WTC11 (cell line): Measurements from ENCODE around the gene REEP6. TPM values are rescaled to one million over a fixed set of nuclear protein-coding genes. Genes with fewer than 3 reads are reported as not detected.

Source experiments
- ATAC-seq: fragments of 200-7000 bp; cut with Tn5 transposase; 2 replicates; pipeline ENCODE4 v1.10.0; 2021; ENCODE audit warnings: mild to moderate bottlenecking, moderate library complexity
- CTCF ChIA-PET: fragments of 300-600 bp; sonication (Branson Sonifier 250); formaldehyde crosslinking; loops from one replicate; lab custom pipeline; 2021; ENCODE audit warnings: antibody characterized with exemption; lab: Charles Lee
- POLR2A ChIA-PET: fragments of 350-600 bp; sonication (Branson Sonifier 250); formaldehyde crosslinking; loops from one replicate; lab custom pipeline; 2021; ENCODE audit warnings: antibody characterized with exemption; lab: Charles Lee
- DNase-seq: peaks from one replicate; pipeline ENCODE4 v3.0.0; 2021; ENCODE audit warnings: low spot score
- H3K27ac Mint-ChIP-seq: 2 replicates; pipeline ENCODE4 v1.8.0; 2021; ENCODE audit warnings: mixed read lengths
- H3K27me3 Mint-ChIP-seq: 2 replicates; pipeline ENCODE4 v1.8.0; 2021; ENCODE audit warnings: low read depth, mild to moderate bottlenecking, moderate library complexity, mixed read lengths
- H3K36me3 Mint-ChIP-seq: 2 replicates; pipeline ENCODE4 v1.8.0; 2021; ENCODE audit warnings: mixed read lengths
- H3K4me1 Mint-ChIP-seq: 2 replicates; pipeline ENCODE4 v1.8.0; 2022; ENCODE audit warnings: mixed read lengths
- H3K4me3 Mint-ChIP-seq: 2 replicates; pipeline ENCODE4 v1.8.0; 2021; ENCODE audit warnings: mild to moderate bottlenecking, moderate library complexity, mixed read lengths
- H3K9me3 Mint-ChIP-seq: 2 replicates; pipeline ENCODE4 v1.8.0; 2021; ENCODE audit warnings: mixed read lengths
- ATF3 ChIP-seq: sonication (generic); formaldehyde crosslinking; conservative IDR thresholded peaks from 2 replicates; pipeline ENCODE4 v1.8.1; 2022; ENCODE audit warnings: mild to moderate bottlenecking, missing genetic modification reagents
- FOXP1 ChIP-seq: sonication (generic); formaldehyde crosslinking; IDR thresholded peaks from 2 replicates; pipeline ENCODE4 v1.8.0; 2022; ENCODE audit warnings: missing genetic modification reagents, mild to moderate bottlenecking, moderate library complexity, borderline replicate concordance
- IRF2 ChIP-seq: sonication (generic); formaldehyde crosslinking; IDR thresholded peaks from 2 replicates; pipeline ENCODE4 v1.8.0; 2022; ENCODE audit warnings: low read depth, missing genetic modification reagents, borderline replicate concordance
- MYBL2 ChIP-seq: sonication (generic); formaldehyde crosslinking; IDR thresholded peaks from 2 replicates; pipeline ENCODE4 v1.8.1; 2023; ENCODE audit warnings: mild to moderate bottlenecking, moderate library complexity, missing genetic modification reagents
- NFATC4 ChIP-seq: fragments of 250-450 bp; sonication (Bioruptor Pico); IDR thresholded peaks from 2 replicates; pipeline ENCODE4 v1.9.0; 2021; ENCODE audit warnings: mild to moderate bottlenecking
- NR2C2 ChIP-seq: sonication (generic); formaldehyde crosslinking; IDR thresholded peaks from 2 replicates; pipeline ENCODE4 v1.8.0; 2022; ENCODE audit warnings: mild to moderate bottlenecking, missing genetic modification reagents
- SP1 ChIP-seq: sonication (generic); formaldehyde crosslinking; conservative IDR thresholded peaks from 2 replicates; pipeline ENCODE4 v1.8.1; 2022; ENCODE audit warnings: missing genetic modification reagents
- TCF7 ChIP-seq: sonication (generic); formaldehyde crosslinking; IDR thresholded peaks from 2 replicates; pipeline ENCODE4 v1.8.0; 2022; ENCODE audit warnings: mild to moderate bottlenecking, low read depth, missing genetic modification reagents, moderate library complexity
- TEAD1 ChIP-seq: sonication (generic); formaldehyde crosslinking; IDR thresholded peaks from 2 replicates; pipeline ENCODE4 v1.8.0; 2022; ENCODE audit warnings: mild to moderate bottlenecking, missing genetic modification reagents
- ZNF232 ChIP-seq: sonication (generic); formaldehyde crosslinking; IDR thresholded peaks from 2 replicates; pipeline ENCODE4 v1.8.0; 2022; ENCODE audit warnings: mild to moderate bottlenecking, missing genetic modification reagents
- ZNF263 ChIP-seq: sonication (generic); formaldehyde crosslinking; IDR thresholded peaks from 2 replicates; pipeline ENCODE4 v1.8.1; 2022; ENCODE audit warnings: low read depth, mild to moderate bottlenecking, moderate library complexity, missing genetic modification reagents
- total RNA-seq: library from RNA; stranded (reverse); gene quantifications from 3 replicates; pipeline ENCODE4 v1.2.3, GENCODE V29; 2021
- TF ChIP-seq, protein P1 (sequence below): fragments of 250-450 bp; sonication (Bioruptor Pico); conservative IDR thresholded peaks from 2 replicates; pipeline ENCODE4 v1.9.0; 2021; ENCODE audit warnings: mild to moderate bottlenecking

The REEP6 gene
- total RNA-seq, 1 experiment from 2014 or later, result 17.0 TPM

- TF ChIP-seq ZNF263, result no peak
Measured at GRCh38 chr19:1471010-1471514, 19.9 kb upstream of the REEP6 start (continued).

DNA sequence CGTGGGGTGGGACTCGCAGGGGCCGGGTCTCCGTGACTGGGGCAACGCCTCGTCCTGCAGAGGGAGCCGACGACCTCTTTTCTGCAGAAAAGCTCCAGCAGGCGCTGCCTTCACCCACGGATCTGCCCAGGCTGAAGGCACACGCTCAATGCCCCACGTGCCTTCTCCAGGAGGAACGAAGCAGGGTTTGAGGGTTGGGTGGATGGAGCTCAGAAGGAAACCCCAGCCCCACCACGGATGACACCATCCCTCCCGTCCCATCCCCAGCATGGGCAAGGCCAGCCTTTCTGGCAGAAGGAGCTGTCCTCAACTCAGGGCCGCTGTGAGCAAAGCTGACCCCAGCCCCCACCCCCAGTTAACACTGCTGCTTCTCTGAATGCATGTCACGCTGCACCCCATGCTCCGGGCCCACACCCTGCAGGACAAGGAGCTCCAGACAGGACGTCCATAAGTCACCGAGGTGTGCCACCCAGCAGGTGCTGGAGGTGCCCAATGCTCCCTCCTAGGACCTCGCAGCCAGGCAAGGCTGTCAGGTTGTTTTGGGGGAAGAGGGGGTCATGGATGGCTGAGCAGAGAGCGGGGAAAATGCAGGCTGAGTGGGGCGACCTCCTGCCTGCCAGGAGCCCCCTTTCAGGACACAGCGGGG lies 19.3 kb upstream of the REEP6 start:
- H3K27me3 Mint-ChIP-seq, result peaks cover 51% of the 10 kb centered on the region
- H3K36me3 Mint-ChIP-seq, result no peaks in the 10 kb centered on the region
- CTCF ChIA-PET, result interaction anchor here (0.6 to 3.2 kb wide), 19 partner anchors 13 to 961 kb away, joined by 3 to 19 read pairs (median 3); partner anchors contain the start of gene REEP6
- H3K4me1 Mint-ChIP-seq, result peaks cover 5% of the 10 kb centered on the region; the same call in 1 of the 2 replicates
- no peaks in the 10 kb centered on the region for H3K9me3 Mint-ChIP-seq
- peak; percentile 37; the same call in 1 of the 2 replicates for TF ChIP-seq TCF7 (CRISPR knock-in tag)
- TF ChIP-seq, protein P1, sequence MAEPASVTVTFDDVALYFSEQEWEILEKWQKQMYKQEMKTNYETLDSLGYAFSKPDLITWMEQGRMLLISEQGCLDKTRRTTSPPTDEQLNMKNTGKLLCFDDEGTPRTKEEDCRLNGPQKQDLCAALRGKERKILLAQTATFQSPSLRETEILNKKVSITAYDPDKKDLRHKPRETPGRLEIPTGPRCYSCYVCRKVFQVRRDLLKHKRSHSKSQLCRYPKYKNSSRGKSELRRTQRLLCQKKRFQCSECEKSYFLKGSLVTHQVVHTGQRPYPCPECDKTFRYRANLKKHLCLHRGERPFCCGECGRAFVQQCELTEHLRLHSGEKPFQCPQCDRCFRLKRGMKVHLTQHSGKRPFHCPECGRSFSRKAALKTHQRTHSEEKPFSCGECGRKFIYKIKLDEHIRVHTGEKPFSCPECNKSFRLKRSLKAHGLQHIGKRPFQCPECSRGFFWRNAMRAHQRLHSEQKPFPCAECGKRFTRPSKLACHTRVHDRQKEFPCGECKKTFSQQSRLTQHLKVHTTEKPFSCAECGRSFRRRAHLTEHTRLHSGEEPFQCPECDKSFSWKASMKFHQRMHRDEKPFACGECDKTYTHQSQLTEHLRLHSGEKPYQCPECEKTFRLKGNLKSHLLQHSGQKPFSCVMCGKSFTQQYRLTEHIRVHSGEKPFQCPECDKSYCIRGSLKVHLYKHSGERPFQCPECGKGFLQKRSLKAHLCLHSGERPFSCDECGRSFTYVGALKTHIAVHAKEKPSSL, result no peak
- POLR2A ChIA-PET, result interaction anchor here (0.6 to 0.9 kb wide), 3 partner anchors 16 to 203 kb away, joined by 3 read pairs; partner anchors contain the start of gene CIRBP
- H3K4me3 Mint-ChIP-seq, result no peak overlapping the region
- DNase-seq, result no peak
- no peak overlapping the region for H3K27ac Mint-ChIP-seq
- ATAC-seq, result no peak

DNA sequence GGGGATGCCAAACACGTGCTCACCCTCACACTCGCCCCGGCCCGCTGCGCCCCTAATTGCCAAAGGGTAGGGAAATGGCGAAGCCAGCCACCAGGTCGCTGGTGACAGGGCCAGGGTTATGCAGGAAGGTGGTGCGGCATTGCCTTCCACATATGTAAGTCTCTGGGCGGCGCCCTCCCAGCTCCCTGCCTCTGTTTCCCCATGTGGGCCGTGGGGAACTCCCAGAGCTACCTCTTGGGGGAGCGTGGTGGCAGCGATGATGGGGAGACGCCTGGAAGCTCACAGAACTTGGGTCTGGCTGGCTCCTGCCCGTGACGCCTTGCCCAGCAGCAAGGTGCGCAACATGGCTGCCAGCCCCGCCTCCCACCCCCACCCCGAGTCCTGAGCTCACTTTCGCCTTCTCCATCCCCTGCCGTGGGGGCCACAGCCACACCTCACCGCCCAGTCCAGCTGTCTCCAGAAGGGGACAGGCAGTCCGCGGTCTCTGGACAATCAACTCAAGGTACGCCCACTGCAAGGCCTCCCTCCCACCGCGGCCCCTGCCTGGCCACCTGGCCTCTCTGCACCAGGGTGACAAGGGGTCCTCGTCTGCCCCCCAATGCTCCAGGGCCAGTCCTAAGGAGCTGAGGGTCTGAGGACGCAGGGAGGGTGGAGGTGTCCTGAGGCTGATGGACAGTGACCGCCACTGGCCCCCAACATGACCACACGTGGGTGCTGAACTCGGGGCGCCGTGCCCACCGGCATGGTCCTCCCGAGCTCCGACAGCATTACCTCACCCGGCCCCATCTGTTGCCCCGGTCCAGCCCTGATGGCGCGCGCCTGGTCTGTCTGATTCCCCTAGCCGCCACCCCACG lies 18.5 kb upstream of the REEP6 start:
- Mint-ChIP-seq H3K36me3 (peaks cover 4% of the 10 kb centered on the region), H3K27me3 (peaks cover 44% of the 10 kb centered on the region), H3K4me1 (peaks cover 5% of the 10 kb centered on the region; the same call in 1 of the 2 replicates), H3K27ac (no peak overlapping the region), H3K9me3 (no peaks in the 10 kb centered on the region), H3K4me3 (no peak overlapping the region)
- peak; percentile 10 for DNase-seq
- CTCF ChIA-PET, result interaction anchor here (0.6 to 3.2 kb wide), 14 partner anchors 17 to 962 kb away, joined by 3 to 19 read pairs (median 3); partner anchors contain the start of gene REEP6
- no peak for ATAC-seq
- TF ChIP-seq TEAD1 (CRISPR knock-in tag) (0 out of 2 replicates have a peak, but pooled peaks have one; percentile 26), SP1 (peak; percentile 26; the same call in 1 of the 2 replicates), NR2C2 (CRISPR knock-in tag) (no peak), ATF3 (CRISPR knock-in tag) (no peak), IRF2 (CRISPR knock-in tag) (no peak), FOXP1 (0 out of 2 replicates have a peak, but pooled peaks have one; percentile 44)
- POLR2A ChIA-PET, result interaction anchor here (0.6 to 1.2 kb wide), 6 partner anchors 16 to 360 kb away, joined by 3 read pairs; partner anchors contain the start of gene CIRBP

DNA sequence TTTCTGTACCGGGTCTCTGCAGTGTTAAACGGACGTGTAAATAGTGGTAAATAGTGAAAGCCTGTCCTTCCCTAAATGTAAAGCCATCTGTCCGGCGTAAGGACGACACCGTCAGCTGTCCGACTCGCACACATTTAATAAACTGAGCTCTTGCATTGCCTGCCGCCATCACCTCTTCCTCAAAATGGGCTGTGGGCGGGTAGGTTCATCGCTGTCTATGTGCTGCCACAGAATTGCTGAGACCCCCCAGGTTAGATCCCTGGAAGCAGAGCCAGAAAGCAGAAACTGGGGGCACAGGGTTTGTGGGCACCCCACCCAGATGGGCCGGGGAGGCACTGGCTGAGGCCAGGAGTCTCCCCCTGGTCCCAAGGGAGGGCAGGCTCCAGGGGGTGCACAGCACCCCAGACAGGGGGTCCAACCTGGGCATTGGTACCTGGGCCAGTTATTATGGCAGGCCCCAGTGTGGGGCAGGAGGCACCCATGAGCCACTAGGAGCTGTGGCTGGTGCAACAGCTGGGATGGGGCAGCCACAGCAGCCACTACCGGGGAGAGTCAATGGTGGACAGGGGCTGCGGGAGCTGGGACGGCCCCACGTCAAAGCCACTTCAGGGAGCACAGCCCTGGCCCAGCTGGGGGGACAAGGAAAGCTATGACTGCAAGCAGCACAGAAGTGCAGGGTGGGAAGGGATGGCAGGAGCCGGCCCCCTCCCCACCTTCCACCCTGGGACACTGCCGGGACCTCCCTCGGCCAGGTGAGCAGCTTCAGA lies 17.7 kb upstream of the REEP6 start:
- Mint-ChIP-seq H3K9me3 (no peaks in the 10 kb centered on the region), H3K4me3 (no peak overlapping the region), H3K36me3 (peaks cover 4% of the 10 kb centered on the region), H3K27ac (no peak overlapping the region), H3K4me1 (peaks cover 7% of the 10 kb centered on the region; the same call in 1 of the 2 replicates), H3K27me3 (peaks cover 36% of the 10 kb centered on the region)
- ChIA-PET CTCF (interaction anchor here (1.0 to 3.2 kb wide), 6 partner anchors 17 to 962 kb away, joined by 3 to 19 read pairs (median 5); no protein-coding TSS in a partner anchor), POLR2A (interaction anchor here (0.6 to 1.2 kb wide), 4 partner anchors 21 to 359 kb away, joined by 3 read pairs; no protein-coding TSS in a partner anchor)
- ATAC-seq, result no peak
- TF ChIP-seq ZNF232 (CRISPR knock-in tag), result no peak
- TF ChIP-seq NFATC4 (CRISPR knock-in tag), result no peak
- peak; percentile 22; the same call in 1 of the 2 replicates for TF ChIP-seq SP1
- no peak for TF ChIP-seq MYBL2 (CRISPR knock-in tag)
- peak; percentile 15 for DNase-seq
